ENCODE results near the gene CDC42BPB. TPM values are rescaled to one million over a fixed set of nuclear protein-coding genes. Genes with fewer than 3 reads are reported as not detected.

CDC42BPB gene
- total and polyA plus RNA-seq, 2 of the 13 experiments (the other 11 are each of a cell fraction or from before 2014, with no cell fraction given): 19.7 to 32.3 TPM

GRCh38 chr14:103073367-103073875 lies 16.1 kb upstream of the CDC42BPB start (continued):
- TF ChIP-seq SNAPC2 (CRISPR knock-in tag; IDR thresholded peaks at IDR 0.05) (no peak), SP140L (CRISPR knock-in tag; IDR thresholded peaks at IDR 0.05; ENCODE audit: borderline replicate concordance) (no peak), ZNF30 (CRISPR knock-in tag; IDR thresholded peaks at IDR 0.05) (no peak), MED13 (CRISPR knock-in tag; IDR thresholded peaks at IDR 0.05) (no peak), CHCHD3 (CRISPR knock-in tag; IDR thresholded peaks at IDR 0.05) (no peak), ZNF7 (CRISPR knock-in tag; IDR thresholded peaks at IDR 0.05) (no peak), HBP1 (CRISPR knock-in tag; IDR thresholded peaks at IDR 0.05; ENCODE audit: low read depth) (no peak), SUZ12 (IDR thresholded peaks at IDR 0.05; ENCODE audit: low read depth, low read length) (no peak), ZNF329 (CRISPR knock-in tag; IDR thresholded peaks at IDR 0.05; ENCODE audit: low read depth) (no peak), ZNF605 (CRISPR knock-in tag; IDR thresholded peaks at IDR 0.05) (0 out of 2 replicates have a peak, but pooled peaks have one; percentile 25), HNRNPLL (IDR thresholded peaks at IDR 0.05; ENCODE audit: low read depth, low read length, poor library complexity, severe bottlenecking) (peak; percentile 8), REL (CRISPR knock-in tag; conservative IDR thresholded peaks at IDR 0.05) (no peak), ZNF629 (CRISPR knock-in tag; conservative IDR thresholded peaks at IDR 0.05) (0 out of 2 replicates have a peak, but pooled peaks have one; percentile 32), STAG1 (CRISPR knock-in tag; IDR thresholded peaks at IDR 0.05) (no peak), BORCS8-MEF2B (CRISPR knock-in tag; IDR thresholded peaks at IDR 0.05) (no peak), SSRP1 (CRISPR knock-in tag; IDR thresholded peaks at IDR 0.05) (no peak), SOX13 (IDR thresholded peaks at IDR 0.05) (no peak), SOX13 (CRISPR knock-in tag; conservative IDR thresholded peaks at IDR 0.05 in 1 of 2, IDR thresholded peaks at IDR 0.05 in 1 of 2) (no peak), ZFY (CRISPR knock-in tag; IDR thresholded peaks at IDR 0.05) (peak; percentile 30; the same call in 1 of the 2 replicates), HOMEZ (CRISPR knock-in tag; IDR thresholded peaks at IDR 0.05; ENCODE audit: low read depth) (no peak)
- TF ChIP-seq, protein P1, sequence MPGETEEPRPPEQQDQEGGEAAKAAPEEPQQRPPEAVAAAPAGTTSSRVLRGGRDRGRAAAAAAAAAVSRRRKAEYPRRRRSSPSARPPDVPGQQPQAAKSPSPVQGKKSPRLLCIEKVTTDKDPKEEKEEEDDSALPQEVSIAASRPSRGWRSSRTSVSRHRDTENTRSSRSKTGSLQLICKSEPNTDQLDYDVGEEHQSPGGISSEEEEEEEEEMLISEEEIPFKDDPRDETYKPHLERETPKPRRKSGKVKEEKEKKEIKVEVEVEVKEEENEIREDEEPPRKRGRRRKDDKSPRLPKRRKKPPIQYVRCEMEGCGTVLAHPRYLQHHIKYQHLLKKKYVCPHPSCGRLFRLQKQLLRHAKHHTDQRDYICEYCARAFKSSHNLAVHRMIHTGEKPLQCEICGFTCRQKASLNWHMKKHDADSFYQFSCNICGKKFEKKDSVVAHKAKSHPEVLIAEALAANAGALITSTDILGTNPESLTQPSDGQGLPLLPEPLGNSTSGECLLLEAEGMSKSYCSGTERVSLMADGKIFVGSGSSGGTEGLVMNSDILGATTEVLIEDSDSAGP (CRISPR knock-in tag; IDR thresholded peaks at IDR 0.05; ENCODE audit: borderline replicate concordance): 0 out of 2 replicates have a peak, but pooled peaks have one; percentile 38
- TF ChIP-seq, protein P2, sequence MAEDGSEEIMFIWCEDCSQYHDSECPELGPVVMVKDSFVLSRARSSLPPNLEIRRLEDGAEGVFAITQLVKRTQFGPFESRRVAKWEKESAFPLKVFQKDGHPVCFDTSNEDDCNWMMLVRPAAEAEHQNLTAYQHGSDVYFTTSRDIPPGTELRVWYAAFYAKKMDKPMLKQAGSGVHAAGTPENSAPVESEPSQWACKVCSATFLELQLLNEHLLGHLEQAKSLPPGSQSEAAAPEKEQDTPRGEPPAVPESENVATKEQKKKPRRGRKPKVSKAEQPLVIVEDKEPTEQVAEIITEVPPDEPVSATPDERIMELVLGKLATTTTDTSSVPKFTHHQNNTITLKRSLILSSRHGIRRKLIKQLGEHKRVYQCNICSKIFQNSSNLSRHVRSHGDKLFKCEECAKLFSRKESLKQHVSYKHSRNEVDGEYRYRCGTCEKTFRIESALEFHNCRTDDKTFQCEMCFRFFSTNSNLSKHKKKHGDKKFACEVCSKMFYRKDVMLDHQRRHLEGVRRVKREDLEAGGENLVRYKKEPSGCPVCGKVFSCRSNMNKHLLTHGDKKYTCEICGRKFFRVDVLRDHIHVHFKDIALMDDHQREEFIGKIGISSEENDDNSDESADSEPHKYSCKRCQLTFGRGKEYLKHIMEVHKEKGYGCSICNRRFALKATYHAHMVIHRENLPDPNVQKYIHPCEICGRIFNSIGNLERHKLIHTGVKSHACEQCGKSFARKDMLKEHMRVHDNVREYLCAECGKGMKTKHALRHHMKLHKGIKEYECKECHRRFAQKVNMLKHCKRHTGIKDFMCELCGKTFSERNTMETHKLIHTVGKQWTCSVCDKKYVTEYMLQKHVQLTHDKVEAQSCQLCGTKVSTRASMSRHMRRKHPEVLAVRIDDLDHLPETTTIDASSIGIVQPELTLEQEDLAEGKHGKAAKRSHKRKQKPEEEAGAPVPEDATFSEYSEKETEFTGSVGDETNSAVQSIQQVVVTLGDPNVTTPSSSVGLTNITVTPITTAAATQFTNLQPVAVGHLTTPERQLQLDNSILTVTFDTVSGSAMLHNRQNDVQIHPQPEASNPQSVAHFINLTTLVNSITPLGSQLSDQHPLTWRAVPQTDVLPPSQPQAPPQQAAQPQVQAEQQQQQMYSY (CRISPR knock-in tag; IDR thresholded peaks at IDR 0.05): no peak
- TF ChIP-seq, protein P3, sequence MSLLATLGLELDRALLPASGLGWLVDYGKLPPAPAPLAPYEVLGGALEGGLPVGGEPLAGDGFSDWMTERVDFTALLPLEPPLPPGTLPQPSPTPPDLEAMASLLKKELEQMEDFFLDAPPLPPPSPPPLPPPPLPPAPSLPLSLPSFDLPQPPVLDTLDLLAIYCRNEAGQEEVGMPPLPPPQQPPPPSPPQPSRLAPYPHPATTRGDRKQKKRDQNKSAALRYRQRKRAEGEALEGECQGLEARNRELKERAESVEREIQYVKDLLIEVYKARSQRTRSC (CRISPR knock-in tag; IDR thresholded peaks at IDR 0.05; ENCODE audit: low read depth): no peak
